Osteocyte (in vitro differentiated cells): ENCODE measurements around the gene BEAN1. TPM values are rescaled to one million over a fixed set of nuclear protein-coding genes. Genes with fewer than 3 reads are reported as not detected.

ENCODE experiments used
- DNase-seq: peaks from one replicate; pipeline ENCODE4 v3.0.0; 2021; ENCODE audit warnings: mixed read lengths; ENCODE audit not compliant: unreplicated experiment; ENCODE audit errors: extremely low spot score
- H3K27ac Mint-ChIP-seq: one replicate; pipeline ENCODE4 v1.8.0; 2021; ENCODE audit warnings: mild to moderate bottlenecking, mixed read lengths; ENCODE audit not compliant: unreplicated experiment
- H3K27me3 Mint-ChIP-seq: one replicate; pipeline ENCODE4 v1.8.0; 2021; ENCODE audit warnings: mixed read lengths; ENCODE audit not compliant: unreplicated experiment
- H3K36me3 Mint-ChIP-seq: one replicate; pipeline ENCODE4 v1.8.0; 2021; ENCODE audit warnings: mixed read lengths; ENCODE audit not compliant: unreplicated experiment
- H3K4me1 Mint-ChIP-seq: one replicate; pipeline ENCODE4 v1.8.0; 2021; ENCODE audit warnings: mixed read lengths; ENCODE audit not compliant: unreplicated experiment
- H3K4me3 Mint-ChIP-seq: one replicate; pipeline ENCODE4 v1.8.0; 2021; ENCODE audit warnings: mild to moderate bottlenecking, moderate library complexity, mixed read lengths; ENCODE audit not compliant: unreplicated experiment
- H3K9me3 Mint-ChIP-seq: one replicate; pipeline ENCODE4 v1.8.0; 2021; ENCODE audit warnings: mixed read lengths; ENCODE audit not compliant: unreplicated experiment
- total RNA-seq: library from RNA; stranded (reverse); gene quantifications from 2 replicates; pipeline ENCODE4 v1.2.1, GENCODE V29; 2021
- TF ChIP-seq, protein P1 (sequence below): fragments of 200-600 bp; sonication (generic); IDR thresholded peaks from 2 replicates; pipeline ENCODE4 v1.5.0; 2021; ENCODE audit warnings: antibody characterized with exemption, mild to moderate bottlenecking, moderate library complexity

The BEAN1 gene
- total RNA-seq, 1 donor from 2014 or later: 0.97 TPM

DNA sequence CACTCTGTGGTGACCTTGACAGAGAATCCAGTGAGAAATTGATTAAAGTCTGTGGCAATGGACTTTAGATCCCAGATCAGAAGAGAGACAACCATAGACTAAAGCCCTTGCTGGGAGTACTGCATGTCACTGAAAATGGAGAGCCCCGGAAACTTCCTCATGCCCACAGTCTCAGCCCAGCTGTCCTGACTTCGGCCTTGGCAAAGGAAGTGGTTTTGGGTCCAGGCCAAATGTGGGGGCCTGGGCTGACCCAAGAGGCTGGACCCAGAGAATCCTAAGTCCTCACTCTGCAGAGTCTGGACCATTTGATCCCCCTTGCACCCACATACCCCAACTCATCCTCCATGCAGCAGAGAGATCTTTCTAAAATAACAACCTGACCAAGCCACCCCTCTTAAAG lies 4.7 kb upstream of the BEAN1 start:
- TF ChIP-seq, protein P1, sequence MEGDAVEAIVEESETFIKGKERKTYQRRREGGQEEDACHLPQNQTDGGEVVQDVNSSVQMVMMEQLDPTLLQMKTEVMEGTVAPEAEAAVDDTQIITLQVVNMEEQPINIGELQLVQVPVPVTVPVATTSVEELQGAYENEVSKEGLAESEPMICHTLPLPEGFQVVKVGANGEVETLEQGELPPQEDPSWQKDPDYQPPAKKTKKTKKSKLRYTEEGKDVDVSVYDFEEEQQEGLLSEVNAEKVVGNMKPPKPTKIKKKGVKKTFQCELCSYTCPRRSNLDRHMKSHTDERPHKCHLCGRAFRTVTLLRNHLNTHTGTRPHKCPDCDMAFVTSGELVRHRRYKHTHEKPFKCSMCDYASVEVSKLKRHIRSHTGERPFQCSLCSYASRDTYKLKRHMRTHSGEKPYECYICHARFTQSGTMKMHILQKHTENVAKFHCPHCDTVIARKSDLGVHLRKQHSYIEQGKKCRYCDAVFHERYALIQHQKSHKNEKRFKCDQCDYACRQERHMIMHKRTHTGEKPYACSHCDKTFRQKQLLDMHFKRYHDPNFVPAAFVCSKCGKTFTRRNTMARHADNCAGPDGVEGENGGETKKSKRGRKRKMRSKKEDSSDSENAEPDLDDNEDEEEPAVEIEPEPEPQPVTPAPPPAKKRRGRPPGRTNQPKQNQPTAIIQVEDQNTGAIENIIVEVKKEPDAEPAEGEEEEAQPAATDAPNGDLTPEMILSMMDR: no peak
- DNase-seq: no peak
- Mint-ChIP-seq H3K27ac (no peak overlapping the region), H3K4me3 (no peak overlapping the region), H3K4me1 (peaks cover 7% of the 10 kb centered on the region), H3K9me3 (peaks cover 2% of the 10 kb centered on the region), H3K36me3 (no peaks in the 10 kb centered on the region), H3K27me3 (peaks cover 33% of the 10 kb centered on the region)

GRCh38 chr16:66423177-66423576 lies 3.9 kb upstream of the BEAN1 start:
- DNase-seq: no peak
- Mint-ChIP-seq H3K27ac (no peak overlapping the region), H3K27me3 (peaks cover 34% of the 10 kb centered on the region), H3K4me3 (no peak overlapping the region), H3K9me3 (no peaks in the 10 kb centered on the region), H3K4me1 (peaks cover 7% of the 10 kb centered on the region), H3K36me3 (no peaks in the 10 kb centered on the region)
- TF ChIP-seq, protein P1: no peak

- TF ChIP-seq, protein P1: no peak
- peak overlapping the region; percentile 38 for H3K4me3 Mint-ChIP-seq
- H3K4me1 Mint-ChIP-seq: peaks cover 4% of the 10 kb centered on the region
- no peaks in the 10 kb centered on the region for H3K9me3 Mint-ChIP-seq
- no peak overlapping the region for H3K27ac Mint-ChIP-seq
- DNase-seq: no peak
- H3K27me3 Mint-ChIP-seq: peaks cover 51% of the 10 kb centered on the region
- H3K36me3 Mint-ChIP-seq: no peaks in the 10 kb centered on the region
These were observed 1.4 kb upstream of the BEAN1 start for GRCh38 chr16:66425651-66426050.

GRCh38 chr16:66426112-66427035 lies 721 bp upstream of the BEAN1 start:
- no peaks in the 10 kb centered on the region for H3K9me3 Mint-ChIP-seq
- DNase-seq: no peak
- H3K36me3 Mint-ChIP-seq: no peaks in the 10 kb centered on the region
- TF ChIP-seq, protein P1: no peak
- H3K27ac Mint-ChIP-seq: no peak overlapping the region
- peaks cover 55% of the 10 kb centered on the region for H3K27me3 Mint-ChIP-seq
- peak overlapping the region; percentile 44 for H3K4me3 Mint-ChIP-seq
- H3K4me1 Mint-ChIP-seq: peaks cover 4% of the 10 kb centered on the region

GRCh38 chr16:66427871-66428681 lies 981 bp downstream of the BEAN1 start:
- Mint-ChIP-seq H3K9me3 (no peaks in the 10 kb centered on the region), H3K36me3 (no peaks in the 10 kb centered on the region), H3K4me3 (peak overlapping the region; percentile 45), H3K4me1 (peaks cover 4% of the 10 kb centered on the region), H3K27me3 (peaks cover 65% of the 10 kb centered on the region), H3K27ac (no peak overlapping the region)
- no peak for DNase-seq
- TF ChIP-seq, protein P1: no peak
